ENCODE measurements around the gene DDX28. TPM values are rescaled to one million over a fixed set of nuclear protein-coding genes. Genes with fewer than 3 reads are reported as not detected.

DDX28 gene
- total RNA-seq, 1 donor from 2014 or later, result 6.2 TPM

DNA sequence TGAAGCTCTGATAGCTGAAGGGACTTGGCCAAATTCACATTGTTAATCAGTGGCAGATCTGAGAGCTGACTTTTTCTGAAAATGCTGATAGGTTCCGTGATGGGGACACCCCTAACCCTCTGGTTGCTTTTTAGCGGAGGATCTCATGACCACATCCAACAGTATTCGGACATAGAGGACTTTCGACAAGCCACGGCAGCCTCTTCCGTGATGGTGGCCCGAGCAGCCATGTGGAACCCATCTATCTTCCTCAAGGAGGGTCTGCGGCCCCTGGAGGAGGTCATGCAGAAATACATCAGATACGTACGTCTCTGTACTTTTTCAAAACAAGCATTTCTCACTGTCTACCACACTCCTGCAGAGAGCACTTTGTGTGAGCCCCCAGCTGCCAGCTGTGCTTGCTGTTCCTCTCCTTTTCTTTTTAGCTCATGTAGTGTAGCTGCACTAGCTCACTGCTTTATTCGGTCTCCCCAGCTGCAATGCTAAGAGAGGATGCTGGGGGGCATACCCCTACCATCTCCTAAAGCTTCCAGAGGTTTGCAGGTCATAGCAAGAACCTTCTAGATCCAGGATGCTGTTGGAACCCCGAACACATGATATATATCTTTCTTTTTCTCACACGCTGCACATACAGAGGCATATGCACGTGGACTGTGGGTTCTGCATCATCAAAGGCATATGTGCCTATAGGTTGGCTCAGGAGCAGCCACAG, 47.9 kb upstream of the DDX28 start:
- Histone ChIP-seq H4K20me1 (ENCODE audit: insufficient read depth, low read length) (no peaks in the 10 kb centered on the region), H3K36me3 (ENCODE audit: insufficient read depth, low read length) (peaks cover 20% of the 10 kb centered on the region), H2AFZ (ENCODE audit: low read depth, low read length) (no peak overlapping the region), H3K9ac (ENCODE audit: low read length) (no peak overlapping the region), H3K4me1 (ENCODE audit: insufficient read depth, low read length) (peaks cover 5% of the 10 kb centered on the region), H3K79me2 (ENCODE audit: insufficient read depth, low read length) (no peaks in the 10 kb centered on the region), H3K9me3 (ENCODE audit: insufficient read depth, low read depth, low read length) (no peaks in the 10 kb centered on the region), H3K27me3 (ENCODE audit: insufficient read depth, low read length) (no peaks in the 10 kb centered on the region), H3K27ac (ENCODE audit: low read depth, low read length) (no peak overlapping the region), H3K4me3 (ENCODE audit: insufficient read depth, low read depth, low read length) (no peak overlapping the region), H3K4me2 (ENCODE audit: low read length) (no peak overlapping the region)
- Mint-ChIP-seq H3K36me3 (ENCODE audit: low read depth, unreplicated experiment) (peaks cover 34% of the 10 kb centered on the region), H3K4me1 (ENCODE audit: low read depth, unreplicated experiment) (peaks cover 8% of the 10 kb centered on the region), H3K27ac (ENCODE audit: unreplicated experiment) (no peak overlapping the region), H3K9me3 (ENCODE audit: unreplicated experiment) (no peaks in the 10 kb centered on the region), H3K27me3 (ENCODE audit: low read depth, unreplicated experiment) (no peaks in the 10 kb centered on the region), H3K4me3 (ENCODE audit: unreplicated experiment) (no peak overlapping the region)
- TF ChIP-seq, protein P1, sequence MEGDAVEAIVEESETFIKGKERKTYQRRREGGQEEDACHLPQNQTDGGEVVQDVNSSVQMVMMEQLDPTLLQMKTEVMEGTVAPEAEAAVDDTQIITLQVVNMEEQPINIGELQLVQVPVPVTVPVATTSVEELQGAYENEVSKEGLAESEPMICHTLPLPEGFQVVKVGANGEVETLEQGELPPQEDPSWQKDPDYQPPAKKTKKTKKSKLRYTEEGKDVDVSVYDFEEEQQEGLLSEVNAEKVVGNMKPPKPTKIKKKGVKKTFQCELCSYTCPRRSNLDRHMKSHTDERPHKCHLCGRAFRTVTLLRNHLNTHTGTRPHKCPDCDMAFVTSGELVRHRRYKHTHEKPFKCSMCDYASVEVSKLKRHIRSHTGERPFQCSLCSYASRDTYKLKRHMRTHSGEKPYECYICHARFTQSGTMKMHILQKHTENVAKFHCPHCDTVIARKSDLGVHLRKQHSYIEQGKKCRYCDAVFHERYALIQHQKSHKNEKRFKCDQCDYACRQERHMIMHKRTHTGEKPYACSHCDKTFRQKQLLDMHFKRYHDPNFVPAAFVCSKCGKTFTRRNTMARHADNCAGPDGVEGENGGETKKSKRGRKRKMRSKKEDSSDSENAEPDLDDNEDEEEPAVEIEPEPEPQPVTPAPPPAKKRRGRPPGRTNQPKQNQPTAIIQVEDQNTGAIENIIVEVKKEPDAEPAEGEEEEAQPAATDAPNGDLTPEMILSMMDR (IDR thresholded peaks at IDR 0.05; ENCODE audit: insufficient read depth, low read depth, low read length), result no peak
- no peak for TF ChIP-seq EZH2 (IDR thresholded peaks at IDR 0.05; ENCODE audit: insufficient read depth, low read length)
- FAIRE-seq (no peak), DNase-seq (ENCODE audit: low read depth) (no peak)

DNA sequence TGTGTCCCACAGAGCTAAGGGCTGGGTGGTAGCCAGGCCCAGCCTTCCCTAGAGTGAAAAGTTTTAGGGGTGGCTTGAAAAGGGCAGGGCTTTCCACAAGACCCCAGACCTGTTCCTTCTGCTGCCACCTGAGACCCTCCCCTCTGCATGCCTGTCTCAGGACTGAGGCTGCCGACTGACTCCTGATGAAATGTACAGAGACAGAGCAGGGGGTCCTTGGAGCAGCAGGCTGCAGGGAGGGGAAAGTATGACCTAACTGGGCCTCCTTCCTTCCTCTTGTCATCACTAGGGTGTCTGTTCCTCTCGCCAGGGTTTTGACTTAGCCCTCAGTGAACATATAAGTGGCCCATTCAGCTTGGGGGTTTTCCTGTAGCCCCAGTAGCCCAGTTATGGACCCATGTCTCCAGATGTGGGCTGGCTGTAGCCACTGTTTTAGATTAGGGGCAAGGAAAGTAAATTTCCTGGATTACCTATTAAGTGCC, 47.3 kb upstream of the DDX28 start:
- peaks cover 30% of the 10 kb centered on the region for H3K36me3 Mint-ChIP-seq (ENCODE audit: low read depth, unreplicated experiment)
- FAIRE-seq, result no peak

More for the DNA sequence above, 47.3 kb upstream of the DDX28 start:
- H3K4me3 ChIP-seq (ENCODE audit: insufficient read depth, low read depth, low read length), result no peak overlapping the region
- H3K9me3 Mint-ChIP-seq (ENCODE audit: unreplicated experiment), result no peaks in the 10 kb centered on the region
- TF ChIP-seq, protein P1 (IDR thresholded peaks at IDR 0.05; ENCODE audit: insufficient read depth, low read depth, low read length), result no peak
- TF ChIP-seq EZH2 (IDR thresholded peaks at IDR 0.05; ENCODE audit: insufficient read depth, low read length), result no peak
- no peak overlapping the region for H3K9ac ChIP-seq (ENCODE audit: low read length)
- H3K27me3 Mint-ChIP-seq (ENCODE audit: low read depth, unreplicated experiment), result no peaks in the 10 kb centered on the region
- DNase-seq (ENCODE audit: low read depth), result no peak
- H4K20me1 ChIP-seq (ENCODE audit: insufficient read depth, low read length), result no peaks in the 10 kb centered on the region
- H3K9me3 ChIP-seq (ENCODE audit: insufficient read depth, low read depth, low read length), result no peaks in the 10 kb centered on the region
- peaks cover 10% of the 10 kb centered on the region for H3K4me1 Mint-ChIP-seq (ENCODE audit: low read depth, unreplicated experiment)
- H3K27ac ChIP-seq (ENCODE audit: low read depth, low read length), result no peak overlapping the region
- H3K4me3 Mint-ChIP-seq (ENCODE audit: unreplicated experiment), result no peak overlapping the region
- H2AFZ ChIP-seq (ENCODE audit: low read depth, low read length), result no peak overlapping the region
- no peak overlapping the region for H3K4me2 ChIP-seq (ENCODE audit: low read length)
- peaks cover 10% of the 10 kb centered on the region for H3K4me1 ChIP-seq (ENCODE audit: insufficient read depth, low read length)
- no peaks in the 10 kb centered on the region for H3K79me2 ChIP-seq (ENCODE audit: insufficient read depth, low read length)
- no peaks in the 10 kb centered on the region for H3K27me3 ChIP-seq (ENCODE audit: insufficient read depth, low read length)
- no peak overlapping the region for H3K27ac Mint-ChIP-seq (ENCODE audit: unreplicated experiment)
- peaks cover 20% of the 10 kb centered on the region for H3K36me3 ChIP-seq (ENCODE audit: insufficient read depth, low read length)
